ENCODE results near the gene CYP2R1.

Gene CYP2R1

GRCh38 chr11:14892577-14892976, 546 bp upstream of the CYP2R1 start:
- no peak for TF ChIP-seq EZH2phosphoT487 (IDR thresholded peaks at IDR 0.05; ENCODE audit: low read depth)
- no peak for TF ChIP-seq CTCF (IDR thresholded peaks at IDR 0.05; ENCODE audit: low read depth, low read length)
- Histone ChIP-seq H3K27me3 (ENCODE audit: low read depth, low read length) (no peaks in the 10 kb centered on the region), H3K27ac (ENCODE audit: low read length) (no peak overlapping the region), H3K4me2 (ENCODE audit: low read length) (peak overlapping the region; percentile 83), H3K9me3 (ENCODE audit: insufficient read depth, low read length) (no peaks in the 10 kb centered on the region), H3K36me3 (replicated peaks; ENCODE audit: low read depth, low read length) (no peaks in the 10 kb centered on the region), H3K79me2 (ENCODE audit: low read length) (peaks cover 4% of the 10 kb centered on the region; the same call in 1 of the 2 replicates), H3K4me1 (ENCODE audit: low read length) (peaks cover 15% of the 10 kb centered on the region), H2AFZ (ENCODE audit: low read depth, low read length) (peak overlapping the region; percentile 72; the same call in 1 of the 2 replicates), H4K20me1 (ENCODE audit: insufficient read depth, low read length) (no peaks in the 10 kb centered on the region), H3K9ac (ENCODE audit: low read length) (peak overlapping the region; percentile 48; the same call in 1 of the 2 replicates), H3K4me3 (ENCODE audit: low read length) (peak overlapping the region; percentile 82)

DNA sequence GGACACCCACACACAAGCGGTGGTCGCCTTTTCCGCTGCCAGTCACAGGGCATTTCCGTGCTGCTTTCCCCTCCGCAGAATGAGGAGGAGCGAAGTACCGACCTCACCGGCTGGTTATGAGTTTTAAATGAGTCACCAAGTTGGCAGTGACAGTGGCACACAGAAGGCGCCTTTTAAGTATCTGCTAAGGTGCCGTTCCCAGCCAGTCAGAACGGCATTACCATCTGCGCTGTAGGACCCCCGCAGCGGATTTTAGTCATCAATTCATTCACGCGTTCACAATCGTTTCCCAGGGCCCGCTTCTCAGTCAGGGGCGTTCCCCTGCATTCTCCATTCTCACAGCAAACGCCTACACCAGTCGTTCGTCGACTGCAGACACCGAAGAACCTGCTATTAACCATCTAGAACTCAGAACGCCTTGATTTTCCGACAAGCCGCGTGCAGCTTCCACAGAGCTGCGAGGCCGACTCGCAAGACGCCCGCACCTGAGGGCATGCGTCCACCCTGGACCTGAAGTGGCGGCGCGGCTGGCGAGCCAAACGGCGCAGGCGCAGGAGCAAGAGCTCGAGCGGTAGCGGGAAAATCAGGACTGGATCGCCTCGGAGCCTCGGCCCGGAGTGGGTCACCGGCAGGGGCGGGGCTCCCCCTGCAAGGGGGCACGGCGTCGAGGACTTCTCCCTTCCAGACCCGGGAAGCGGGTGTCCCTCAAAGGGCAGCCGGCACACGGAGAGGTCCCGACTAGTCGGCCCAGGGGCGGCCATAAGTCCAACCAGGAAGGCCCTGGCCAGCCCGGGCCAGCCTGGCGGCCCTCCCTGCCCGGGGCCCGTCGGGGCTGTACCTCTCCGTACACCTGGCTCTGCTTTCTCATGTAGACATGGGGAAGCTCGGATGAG, 642 bp downstream of the CYP2R1 start:
- Histone ChIP-seq H3K4me1 (ENCODE audit: low read length) (peaks cover 15% of the 10 kb centered on the region), H3K9ac (ENCODE audit: low read length) (peak overlapping the region; percentile 75), H3K4me2 (ENCODE audit: low read length) (peak overlapping the region; percentile 83), H3K9me3 (ENCODE audit: insufficient read depth, low read length) (no peaks in the 10 kb centered on the region), H2AFZ (ENCODE audit: low read depth, low read length) (peak overlapping the region; percentile 67), H3K27ac (ENCODE audit: low read length) (peak overlapping the region; percentile 74), H3K79me2 (ENCODE audit: low read length) (peaks cover 4% of the 10 kb centered on the region; the same call in 1 of the 2 replicates), H3K27me3 (ENCODE audit: low read depth, low read length) (no peaks in the 10 kb centered on the region), H3K36me3 (replicated peaks; ENCODE audit: low read depth, low read length) (no peaks in the 10 kb centered on the region), H3K4me3 (ENCODE audit: low read length) (peak overlapping the region; percentile 82), H4K20me1 (ENCODE audit: insufficient read depth, low read length) (no peaks in the 10 kb centered on the region)
- TF ChIP-seq EZH2phosphoT487 (IDR thresholded peaks at IDR 0.05; ENCODE audit: low read depth) (no peak), CTCF (IDR thresholded peaks at IDR 0.05; ENCODE audit: low read depth, low read length) (no peak)

DNA sequence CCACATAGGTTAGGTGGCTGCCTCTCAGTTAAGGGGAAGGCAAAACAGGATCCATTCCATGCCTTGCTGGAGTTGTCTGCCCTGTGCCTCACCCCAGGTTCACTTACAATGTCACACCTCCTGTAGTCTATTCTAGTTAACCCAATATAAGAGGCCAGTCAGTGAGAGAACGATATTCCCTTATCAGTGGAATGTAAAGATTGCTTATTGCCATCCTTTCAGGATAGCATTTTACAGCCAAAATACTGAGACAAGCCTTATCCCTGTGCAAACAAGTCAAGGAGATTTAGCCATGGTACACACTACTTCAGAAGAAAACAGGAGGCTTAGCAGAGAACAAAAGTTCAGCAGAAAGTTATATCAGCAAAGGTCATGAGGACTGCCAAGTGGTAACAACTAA, 5.5 kb downstream of the CYP2R1 start:
- no peaks in the 10 kb centered on the region for H3K27me3 ChIP-seq (ENCODE audit: low read depth, low read length)
- no peak overlapping the region for H2AFZ ChIP-seq (ENCODE audit: low read depth, low read length)

More for the DNA sequence above, 5.5 kb downstream of the CYP2R1 start:
- H3K27ac ChIP-seq (ENCODE audit: low read length) = no peak overlapping the region
- H3K9me3 ChIP-seq (ENCODE audit: insufficient read depth, low read length) = no peaks in the 10 kb centered on the region
- peaks cover 11% of the 10 kb centered on the region for H3K4me1 ChIP-seq (ENCODE audit: low read length)
- no peak overlapping the region for H3K9ac ChIP-seq (ENCODE audit: low read length)
- H3K36me3 ChIP-seq (replicated peaks; ENCODE audit: low read depth, low read length) = peaks cover 5% of the 10 kb centered on the region
- no peak overlapping the region for H3K4me3 ChIP-seq (ENCODE audit: low read length)
- no peak overlapping the region for H3K4me2 ChIP-seq (ENCODE audit: low read length)
- H4K20me1 ChIP-seq (ENCODE audit: insufficient read depth, low read length) = no peaks in the 10 kb centered on the region
- TF ChIP-seq CTCF (IDR thresholded peaks at IDR 0.05; ENCODE audit: low read depth, low read length) (no peak), EZH2phosphoT487 (IDR thresholded peaks at IDR 0.05; ENCODE audit: low read depth) (no peak)
- peaks cover 4% of the 10 kb centered on the region; the same call in 1 of the 2 replicates for H3K79me2 ChIP-seq (ENCODE audit: low read length)
